GM12878 (cell line): Measurements from ENCODE around the gene RANBP17. TPM values are rescaled to one million over a fixed set of nuclear protein-coding genes. Genes with fewer than 3 reads are reported as not detected.

ENCODE experiments used
- ATAC-seq: fragments of 200-7000 bp; cut with Tn5 transposase; 3 replicates; pipeline ENCODE4 v1.9.1; 2020; ENCODE audit warnings: mild to moderate bottlenecking, moderate library complexity
- BruUV-seq: library from RNA; stranded (reverse); fragments of 400-500 nt; replicated peaks from 2 replicates; lab custom pipeline; 2021; lab: Mats Ljungman, UMichigan
- CTCF ChIA-PET: fragments of 300-600 bp; sonication (Branson Sonifier 250); formaldehyde crosslinking; extraction: SDS; loops from one replicate; lab custom pipeline; 2021; ENCODE audit warnings: inconsistent platforms; lab: Yijun Ruan, JAX
- POLR2A ChIA-PET: fragments of 350-600 bp; formaldehyde crosslinking; extraction: SDS; loops from one replicate; lab custom pipeline; 2021; ENCODE audit warnings: inconsistent platforms; lab: Charles Lee
- RAD21 ChIA-PET: fragments of 300-600 bp; sonication (Branson Sonifier 250); formaldehyde crosslinking; loops from one replicate; lab custom pipeline; 2023; ENCODE audit warnings: antibody characterized with exemption; ENCODE audit not compliant: unreplicated experiment; lab: Charles Lee
- SMC1A ChIA-PET: fragments of 300-600 bp; sonication (Branson Sonifier 250); formaldehyde crosslinking; loops from one replicate; lab custom pipeline; 2023; ENCODE audit not compliant: unreplicated experiment, uncharacterized antibody; lab: Charles Lee
- DNase-seq: peaks from one replicate; pipeline ENCODE4 v3.0.0-alpha.2; 2011; ENCODE audit warnings: low read depth, low spot score
- FAIRE-seq: peaks from 3 replicates; lab custom pipeline; 2011; peaks lifted over from hg19 to GRCh38; lab: Jason Lieb, UNC
- H2AFZ ChIP-seq: 2 replicates; pipeline ENCODE4 v1.6.0; 2011; ENCODE audit warnings: low read depth, low read length, control low read depth; ENCODE audit not compliant: control insufficient read depth
- H3K27ac ChIP-seq: 2 replicates; pipeline ENCODE4 v1.5.1; 2011; ENCODE audit warnings: control low read depth; ENCODE audit not compliant: control insufficient read depth, insufficient read depth
- H3K27me3 ChIP-seq, 2 experiments: replicated peaks in 1 of 2; 2 replicates each; pipeline versions ENCODE4 v1.6.0 to v1.6.1; 2011; ENCODE audit warnings: low read length in 1 of 2; ENCODE audit not compliant: control insufficient read depth in 2 of 2, insufficient read depth in 2 of 2
- H3K36me3 ChIP-seq, 2 experiments: 2 replicates each; pipeline ENCODE4 v1.5.1; 2011; ENCODE audit warnings: low read length in 1 of 2; ENCODE audit not compliant: control insufficient read depth in 2 of 2, insufficient read depth in 2 of 2
- H3K4me1 ChIP-seq: 2 replicates; pipeline ENCODE4 v1.6.1; 2011; ENCODE audit warnings: mild to moderate bottlenecking, low read length, moderate library complexity, mixed read lengths; ENCODE audit not compliant: control insufficient read depth, insufficient read depth
- H3K4me2 ChIP-seq: 2 replicates; pipeline ENCODE4 v1.6.0; 2011; ENCODE audit warnings: control low read depth; ENCODE audit not compliant: control insufficient read depth, insufficient read depth
- H3K4me3 ChIP-seq: fragments of 200-600 bp; sonication (generic); 2 replicates; pipeline ENCODE4 v1.5.1; 2016
- H3K79me2 ChIP-seq: 2 replicates; pipeline ENCODE4 v1.6.0; 2011; ENCODE audit warnings: low read length; ENCODE audit not compliant: control insufficient read depth, insufficient read depth
- H3K9ac ChIP-seq: 2 replicates; pipeline ENCODE4 v1.8.0; 2011; ENCODE audit warnings: low read length, control low read depth, mixed read lengths; ENCODE audit not compliant: control insufficient read depth, insufficient read depth
- H3K9me3 ChIP-seq: replicated peaks from 3 replicates; pipeline ENCODE4 v1.5.1; 2011; ENCODE audit warnings: mild to moderate bottlenecking, low read length; ENCODE audit not compliant: control insufficient read depth, insufficient read depth
- H4K20me1 ChIP-seq: 2 replicates; pipeline ENCODE4 v1.6.0; 2011; ENCODE audit not compliant: control insufficient read depth, insufficient read depth
- ATF7 ChIP-seq: fragments of 450-650 bp; IDR thresholded peaks from 2 replicates; pipeline ENCODE4 v1.6.1; 2016; ENCODE audit warnings: low read depth, mild to moderate bottlenecking
- BHLHE40 ChIP-seq, 2 experiments: fragments of 450-650 bp in 1 of 2; IDR thresholded peaks; 2 replicates each; pipeline ENCODE4 v1.6.1; 2011 to 2017; ENCODE audit warnings: low read depth in 2 of 2, borderline replicate concordance in 1 of 2, improper control_type of control experiment in 1 of 2, low read length in 1 of 2, mild to moderate bottlenecking in 1 of 2
- CBX3 ChIP-seq: fragments of 200-600 bp; sonication (generic); IDR thresholded peaks from 2 replicates; pipeline ENCODE4 v1.6.1; 2016; ENCODE audit warnings: low read depth, borderline replicate concordance
- EP300 ChIP-seq, 2 experiments: fragments of 150-350 bp in 1 of 2; IDR thresholded peaks; 2 replicates each; pipeline ENCODE4 v1.6.1; 2011 to 2012; ENCODE audit warnings: low read depth in 2 of 2, low read length in 2 of 2, borderline replicate concordance in 1 of 2, improper control_type of control experiment in 1 of 2, inconsistent platforms in 1 of 2; ENCODE audit not compliant: control insufficient read depth in 1 of 2
- IRF5 ChIP-seq: fragments of 450-650 bp; IDR thresholded peaks from 2 replicates; pipeline ENCODE4 v1.6.1; 2017; ENCODE audit warnings: borderline replicate concordance
- SPI1 ChIP-seq: IDR thresholded peaks from 2 replicates; pipeline ENCODE4 v1.6.1; 2011; ENCODE audit warnings: low read depth, mild to moderate bottlenecking, low read length, moderate library complexity, borderline replicate concordance; ENCODE audit not compliant: insufficient read depth
- SUPT20H ChIP-seq: IDR thresholded peaks from 2 replicates; pipeline ENCODE4 v1.6.1; 2011; ENCODE audit warnings: low read depth, mild to moderate bottlenecking, low read length, moderate library complexity, borderline replicate concordance; ENCODE audit not compliant: control insufficient read depth
- TCF3 ChIP-seq: IDR thresholded peaks from 2 replicates; pipeline ENCODE4 v1.6.1; 2012; ENCODE audit warnings: low read depth, mild to moderate bottlenecking, low read length, borderline replicate concordance; ENCODE audit not compliant: insufficient read depth
- ZBTB40 ChIP-seq: fragments of 450-650 bp; IDR thresholded peaks from 2 replicates; pipeline ENCODE4 v1.6.1; 2016; ENCODE audit warnings: mild to moderate bottlenecking, moderate library complexity, borderline replicate concordance
- ZNF24 ChIP-seq: fragments of 450-650 bp; IDR thresholded peaks from 2 replicates; pipeline ENCODE4 v1.6.1; 2017; ENCODE audit warnings: antibody characterized with exemption, mild to moderate bottlenecking
- ZNF592 ChIP-seq: fragments of 450-650 bp; IDR thresholded peaks from 2 replicates; pipeline ENCODE4 v1.6.1; 2017; ENCODE audit warnings: mild to moderate bottlenecking, moderate library complexity
- WGBS: methylation state at CpG from one replicate; pipeline ENCODE4 v1.1.6; 2016; ENCODE audit warnings: low lambda C conversion rate; ENCODE audit not compliant: insufficient replicate concordance, insufficient coverage; ENCODE audit errors: missing lambda C conversion rate; 5-methylcytosine and 5-hydroxymethylcytosine counted together
- in situ Hi-C: fragments of 300-500 bp; cut with MboI; formaldehyde crosslinking; loops from 9 replicates; pipeline ENCODE4 v1.14.3; 2018; ENCODE audit warnings: mixed read lengths
- intact Hi-C: fragments of 100-400 bp; cut with micrococcal nuclease; formaldehyde crosslinking; loops from one replicate; pipeline ENCODE4 v1.14.2; 2022; ENCODE audit not compliant: unreplicated experiment
- polyA plus RNA-seq, 11 experiments: library from polyadenylated mRNA; depleted of rRNA in 4 of 11; unstranded in 6 of 11; stranded (reverse) in 5 of 11; fragments of >200 nt; fragmentation: Nextera tagmentation in 4 of 11; fragmentation: Illumina TruSeq in 1 of 11; extraction: Ambion mirVana in 4 of 11; extraction: Trizol in 1 of 11; gene quantifications; 1 replicate in 1 of 11; 2 replicates in 10 of 11; pipeline versions ENCODE4 v1.2.1 to v1.2.3, GENCODE V29; 2011 to 2016; ENCODE audit warnings: inconsistent platforms in 2 of 11, missing spikeins in 2 of 11, low read depth in 1 of 11
- total RNA-seq, 4 experiments: library from RNA; depleted of rRNA in 3 of 4; stranded (reverse); fragments of >200 nt in 3 of 4; fragmentation: Illumina TruSeq in 1 of 4; extraction: Trizol in 1 of 4; gene quantifications; 2 replicates each; pipeline versions ENCODE4 v1.2.1 to v1.2.3, GENCODE V29; 2013 to 2021
- TF ChIP-seq, protein P1 (sequence below): IDR thresholded peaks from 2 replicates; pipeline ENCODE4 v1.6.1; 2011; ENCODE audit warnings: borderline replicate concordance, low read depth, mild to moderate bottlenecking, moderate library complexity, low read length; ENCODE audit not compliant: insufficient read depth, poor library complexity, severe bottlenecking

RANBP17 gene
- total and polyA plus RNA-seq, 10 of the 15 experiments (the other 5 are each of a cell fraction or from before 2014, with no cell fraction given): 0.10 TPM; not detected in 9

DNA sequence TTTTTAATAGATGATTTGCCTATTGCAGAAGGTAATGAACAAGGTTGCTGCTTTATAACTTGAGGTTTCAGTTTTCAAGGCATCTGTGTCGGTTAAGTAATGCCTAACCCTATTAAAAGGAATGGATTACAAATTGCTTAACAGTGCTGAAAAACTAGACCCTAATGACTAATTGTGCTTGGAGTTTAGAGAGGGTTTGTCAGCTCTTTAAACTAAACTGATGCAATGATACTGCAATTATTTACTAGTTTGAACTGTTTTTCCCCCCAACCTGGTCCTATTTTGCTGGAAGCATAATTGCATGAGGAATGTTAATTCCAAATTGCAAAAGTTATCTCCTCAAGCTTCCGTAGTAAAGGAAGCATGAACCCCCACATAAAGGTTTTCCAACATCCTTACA, 407.9 kb downstream of the RANBP17 start:
- CTCF ChIA-PET: no interaction called here
- no peaks in the 10 kb centered on the region for H3K36me3 ChIP-seq
- FAIRE-seq (no peak), ATAC-seq (no peak), DNase-seq (no peak)
- H3K9ac ChIP-seq: no peak overlapping the region
- no peaks in the 10 kb centered on the region for H3K9me3 ChIP-seq
- H3K4me3 ChIP-seq: no peak overlapping the region
- WGBS: 23% methylated on average over 2 of the region's 2 CpGs
- H3K27me3 ChIP-seq: no peaks in the 10 kb centered on the region; a peak in 2 of 4 replicates
- H4K20me1 ChIP-seq: no peaks in the 10 kb centered on the region
- SMC1A ChIA-PET: no interaction called here
- H2AFZ ChIP-seq: no peak overlapping the region
- H3K79me2 ChIP-seq: no peaks in the 10 kb centered on the region
- RAD21 ChIA-PET: no interaction called here
- POLR2A ChIA-PET: no interaction called here
- no peaks in the 10 kb centered on the region for H3K4me1 ChIP-seq
- intact Hi-C loops: no loop called here
- H3K4me2 ChIP-seq: no peak overlapping the region
- no TSS peak for BruUV-seq
- H3K27ac ChIP-seq: no peak overlapping the region
- in situ Hi-C loops: no loop called here
- no peak for TF ChIP-seq ATF7
- no peak for TF ChIP-seq EP300 (IDR thresholded peaks at IDR 0.05; ENCODE audit: borderline replicate concordance in 1 of 2, control insufficient read depth in 1 of 2, low read depth in 2 of 2, low read length in 2 of 2)
- TF ChIP-seq ZBTB40: no peak
- TF ChIP-seq ZNF592: no peak
- TF ChIP-seq, protein P1, sequence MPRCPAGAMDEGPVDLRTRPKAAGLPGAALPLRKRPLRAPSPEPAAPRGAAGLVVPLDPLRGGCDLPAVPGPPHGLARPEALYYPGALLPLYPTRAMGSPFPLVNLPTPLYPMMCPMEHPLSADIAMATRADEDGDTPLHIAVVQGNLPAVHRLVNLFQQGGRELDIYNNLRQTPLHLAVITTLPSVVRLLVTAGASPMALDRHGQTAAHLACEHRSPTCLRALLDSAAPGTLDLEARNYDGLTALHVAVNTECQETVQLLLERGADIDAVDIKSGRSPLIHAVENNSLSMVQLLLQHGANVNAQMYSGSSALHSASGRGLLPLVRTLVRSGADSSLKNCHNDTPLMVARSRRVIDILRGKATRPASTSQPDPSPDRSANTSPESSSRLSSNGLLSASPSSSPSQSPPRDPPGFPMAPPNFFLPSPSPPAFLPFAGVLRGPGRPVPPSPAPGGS: no peak
- TF ChIP-seq IRF5: no peak
- no peak for TF ChIP-seq ZNF24
- TF ChIP-seq BHLHE40 (IDR thresholded peaks at IDR 0.05; ENCODE audit: borderline replicate concordance in 1 of 2, low read depth in 2 of 2, low read length in 1 of 2): no peak
- no peak for TF ChIP-seq SPI1
- no peak for TF ChIP-seq CBX3
- no peak for TF ChIP-seq TCF3
- TF ChIP-seq SUPT20H: no peak
